22Rv1 (cell line): Measurements from ENCODE around the gene AZIN2.

Experiments used
- H3K27ac ChIP-seq: fragments of 450-650 bp; 2 replicates; pipeline ENCODE4 v1.5.1; 2017
- CTCF ChIP-seq: fragments of 450-650 bp; IDR thresholded peaks from 2 replicates; pipeline ENCODE4 v1.5.1; 2017; ENCODE audit warnings: mild to moderate bottlenecking
- ZFX ChIP-seq: fragments of 450-650 bp; IDR thresholded peaks from 2 replicates; pipeline ENCODE4 v1.6.1; 2017; ENCODE audit warnings: antibody characterized with exemption, borderline replicate concordance

AZIN2 gene

DNA sequence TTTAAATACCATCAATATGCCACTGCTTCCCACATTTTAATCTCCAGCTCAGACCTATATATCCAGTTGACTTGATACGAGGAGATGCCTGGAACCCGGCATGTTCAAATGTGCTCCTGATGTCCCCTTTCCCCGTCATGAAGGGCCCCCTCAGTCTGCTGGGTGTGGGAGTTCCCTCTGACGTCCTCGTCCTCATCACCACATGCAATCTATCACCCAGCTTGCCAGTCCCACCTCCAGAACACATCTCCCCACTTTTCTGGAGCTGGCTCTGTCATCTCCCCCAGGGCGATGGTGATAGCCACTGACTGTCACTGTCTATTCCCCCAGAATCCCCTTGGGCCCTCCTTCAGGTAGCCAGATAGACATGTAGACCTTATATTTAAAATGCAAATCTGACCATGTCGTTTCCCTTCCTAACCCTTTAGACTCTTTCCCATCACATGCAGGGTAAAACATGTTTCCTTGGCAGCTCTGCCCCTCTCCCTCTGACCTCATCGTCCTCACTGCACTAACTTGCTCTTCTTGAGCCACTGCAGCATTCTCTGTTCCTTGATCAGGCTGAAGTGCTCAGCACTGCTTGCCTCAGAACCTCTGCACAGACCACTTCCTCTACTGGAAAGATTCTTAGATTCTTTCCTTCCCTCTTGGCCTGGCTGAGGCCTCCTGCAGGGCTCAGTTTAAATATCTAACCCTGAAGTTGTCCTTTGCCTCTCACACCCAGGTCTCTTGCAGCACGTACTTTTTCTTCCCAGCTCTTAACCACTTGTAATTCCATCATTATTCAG, 7.4 kb downstream of the AZIN2 start:
- no peak overlapping the region for H3K27ac ChIP-seq
- no peak for TF ChIP-seq ZFX
- no peak for TF ChIP-seq CTCF

- TF ChIP-seq CTCF (no peak), ZFX (no peak)
- no peak overlapping the region for H3K27ac ChIP-seq
Observed at GRCh38 chr1:33089457-33089856, 8.5 kb downstream of the AZIN2 start.

GRCh38 chr1:33092438-33092837, 11.5 kb downstream of the AZIN2 start:
- TF ChIP-seq ZFX (no peak), CTCF (no peak)
- no peak overlapping the region for H3K27ac ChIP-seq

DNA sequence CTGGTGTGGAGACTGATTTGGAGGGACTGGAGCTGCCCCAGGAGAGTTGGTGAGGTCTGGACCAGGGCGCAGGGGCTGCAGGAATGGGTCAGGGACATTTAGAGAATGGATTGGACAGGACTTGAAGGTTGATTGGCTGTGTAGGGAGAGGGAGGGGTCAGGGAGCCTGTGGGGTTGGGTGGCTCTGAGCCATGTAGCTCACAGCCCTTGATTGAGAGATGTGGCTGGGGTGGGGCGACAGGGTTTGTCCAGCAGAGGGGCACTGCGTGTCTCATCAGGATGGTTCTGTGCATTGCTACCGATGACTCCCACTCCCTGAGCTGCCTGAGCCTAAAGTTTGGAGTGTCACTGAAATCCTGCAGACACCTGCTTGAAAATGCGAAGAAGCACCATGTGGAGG, 12.1 kb downstream of the AZIN2 start:
- TF ChIP-seq ZFX (no peak), CTCF (no peak)
- no peak overlapping the region for H3K27ac ChIP-seq

DNA sequence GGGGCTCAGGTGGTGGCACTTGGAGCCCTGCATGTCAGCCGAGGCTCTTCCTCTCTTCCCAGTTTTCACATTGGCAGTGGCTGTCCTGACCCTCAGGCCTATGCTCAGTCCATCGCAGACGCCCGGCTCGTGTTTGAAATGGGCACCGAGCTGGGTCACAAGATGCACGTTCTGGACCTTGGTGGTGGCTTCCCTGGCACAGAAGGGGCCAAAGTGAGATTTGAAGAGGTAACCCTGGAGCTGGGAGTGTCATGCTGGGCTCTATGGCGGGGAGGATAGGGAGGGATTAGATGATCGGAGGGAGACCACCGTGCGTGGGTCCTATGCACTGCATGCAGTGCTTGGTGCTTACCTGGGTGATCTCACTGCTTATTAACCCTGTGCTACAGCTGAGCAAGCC, 13.5 kb downstream of the AZIN2 start:
- TF ChIP-seq ZFX (no peak), CTCF (no peak)
- no peak overlapping the region for H3K27ac ChIP-seq

DNA sequence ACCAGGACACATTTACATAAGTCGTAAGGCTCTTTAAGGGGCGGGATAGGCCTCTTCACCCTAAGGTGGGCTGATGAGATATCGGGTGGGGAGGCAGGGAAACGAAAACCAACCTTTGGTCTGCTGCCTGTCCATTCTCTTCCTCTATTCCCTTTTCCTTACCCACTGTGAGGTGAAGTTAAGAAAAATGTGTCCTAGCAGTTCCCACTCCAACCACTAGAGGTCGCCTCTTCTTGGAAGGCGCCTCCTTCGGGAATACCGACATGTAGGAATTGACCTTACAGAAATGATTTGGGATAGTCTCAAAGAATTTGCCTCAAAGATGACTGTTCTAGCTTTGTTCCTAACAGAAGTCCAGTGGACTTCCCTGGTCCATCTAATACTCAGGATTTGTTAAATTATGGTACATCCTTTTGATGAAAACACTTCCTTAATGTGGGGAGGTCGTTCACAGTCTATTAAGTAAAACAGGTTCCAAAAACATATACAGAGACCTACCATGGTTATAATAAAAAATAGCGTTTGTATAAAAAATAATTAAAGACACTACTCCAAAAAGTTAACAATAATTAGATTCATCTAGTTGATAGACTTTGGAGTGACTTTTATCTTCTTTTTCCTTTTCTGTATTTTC, 14.1 kb downstream of the AZIN2 start:
- H3K27ac ChIP-seq: no peak overlapping the region
- TF ChIP-seq ZFX (no peak), CTCF (peak; percentile 98)

- TF ChIP-seq ZFX (no peak), CTCF (no peak)
Observed at GRCh38 chr1:33096363-33097005, 15.5 kb downstream of the AZIN2 start.

More at GRCh38 chr1:33096363-33097005, 15.5 kb downstream of the AZIN2 start:
- H3K27ac ChIP-seq: no peak overlapping the region
